ENCODE measurements around the gene HMGCS1. TPM values are rescaled to one million over a fixed set of nuclear protein-coding genes. Genes with fewer than 3 reads are reported as not detected.

HMGCS1 gene
- total RNA-seq, 1 donor from 2014 or later = 160 TPM

GRCh38 chr5:43354774-43355173 lies 41.6 kb upstream of the HMGCS1 start:
- ChIA-PET POLR2A (no interaction called here), CTCF (no interaction called here)
- no peak overlapping the region for H3K27ac Mint-ChIP-seq
- peaks cover 2% of the 10 kb centered on the region for H3K9me3 Mint-ChIP-seq
- H3K27me3 Mint-ChIP-seq = peaks cover 5% of the 10 kb centered on the region
- DNase-seq = no peak
- H3K4me3 Mint-ChIP-seq = no peak overlapping the region
- H3K4me1 Mint-ChIP-seq = no peaks in the 10 kb centered on the region
- TF ChIP-seq CTCF (IDR thresholded peaks at IDR 0.05) = no peak
- no peak for ATAC-seq (ENCODE audit: low read depth)
- intact Hi-C loops (cut with micrococcal nuclease) = no loop called here
- no peaks in the 10 kb centered on the region for H3K36me3 Mint-ChIP-seq (ENCODE audit: low read depth)

GRCh38 chr5:43353668-43354067 lies 40.5 kb upstream of the HMGCS1 start:
- intact Hi-C loops (cut with micrococcal nuclease) = no loop called here
- Mint-ChIP-seq H3K27me3 (peaks cover 8% of the 10 kb centered on the region), H3K9me3 (no peaks in the 10 kb centered on the region), H3K4me3 (no peak overlapping the region), H3K27ac (no peak overlapping the region), H3K36me3 (ENCODE audit: low read depth) (no peaks in the 10 kb centered on the region), H3K4me1 (no peaks in the 10 kb centered on the region)
- POLR2A ChIA-PET = no interaction called here
- CTCF ChIA-PET = no interaction called here
- TF ChIP-seq CTCF (IDR thresholded peaks at IDR 0.05) = no peak
- no peak for ATAC-seq (ENCODE audit: low read depth)
- no peak for DNase-seq

- Mint-ChIP-seq H3K4me3 (no peak overlapping the region), H3K9me3 (no peaks in the 10 kb centered on the region), H3K27ac (no peak overlapping the region), H3K36me3 (ENCODE audit: low read depth) (no peaks in the 10 kb centered on the region), H3K27me3 (peaks cover 8% of the 10 kb centered on the region), H3K4me1 (no peaks in the 10 kb centered on the region)
- no peak for ATAC-seq (ENCODE audit: low read depth)
- intact Hi-C loops (cut with micrococcal nuclease) = no loop called here
- ChIA-PET CTCF (no interaction called here), POLR2A (no interaction called here)
- no peak for DNase-seq
- no peak for TF ChIP-seq CTCF (IDR thresholded peaks at IDR 0.05)
Measured at GRCh38 chr5:43352915-43353314, 39.7 kb upstream of the HMGCS1 start.

GRCh38 chr5:43352131-43352530 lies 38.9 kb upstream of the HMGCS1 start:
- Mint-ChIP-seq H3K36me3 (ENCODE audit: low read depth) (no peaks in the 10 kb centered on the region), H3K27me3 (peaks cover 8% of the 10 kb centered on the region), H3K4me3 (no peak overlapping the region), H3K9me3 (no peaks in the 10 kb centered on the region), H3K4me1 (no peaks in the 10 kb centered on the region), H3K27ac (no peak overlapping the region)
- CTCF ChIA-PET = no interaction called here
- ATAC-seq (ENCODE audit: low read depth) = no peak
- POLR2A ChIA-PET = interaction anchor here (0.6 kb wide), 1 partner anchor 132 kb away, joined by 9 read pairs; the partner anchor contains the start of gene TMEM267
- TF ChIP-seq CTCF (IDR thresholded peaks at IDR 0.05) = no peak
- intact Hi-C loops (cut with micrococcal nuclease) = no loop called here
- DNase-seq = no peak

- TF ChIP-seq CTCF (IDR thresholded peaks at IDR 0.05) = no peak
- ChIA-PET CTCF (no interaction called here), POLR2A (no interaction called here)
- Mint-ChIP-seq H3K27ac (no peak overlapping the region), H3K36me3 (ENCODE audit: low read depth) (no peaks in the 10 kb centered on the region), H3K4me3 (no peak overlapping the region), H3K9me3 (no peaks in the 10 kb centered on the region), H3K4me1 (no peaks in the 10 kb centered on the region), H3K27me3 (peaks cover 8% of the 10 kb centered on the region)
- DNase-seq (no peak), ATAC-seq (ENCODE audit: low read depth) (no peak)
- intact Hi-C loops (cut with micrococcal nuclease) = no loop called here
Measured at GRCh38 chr5:43348861-43349363, 35.7 kb upstream of the HMGCS1 start.
